Right lobe of liver (tissue), 4 donors: ENCODE results near the gene DCAF6.

Experiments used
- POLR2A ChIP-seq: fragments of 450-650 bp; IDR thresholded peaks from one replicate; pipeline ENCODE4 v1.6.1; 2017; ENCODE audit warnings: antibody characterized with exemption, mild to moderate bottlenecking
- TF ChIP-seq, protein P1 (sequence below), 4 donors: fragments of 200-600 bp in 3 of 4; fragments of 450-650 bp in 1 of 4; IDR thresholded peaks; one replicate each; pipeline versions ENCODE4 v1.5.1 to v1.8.0; 2016 to 2022; ENCODE audit warnings: antibody characterized with exemption in 4 of 4, mild to moderate bottlenecking in 2 of 4
- donor health status: DM: no; HTN: no; CAD: no.
- donor health status: DM: no; HTN: no; CAD: no.
- donor health status: DM: no; HTN: yes; CAD: no.

DNA sequence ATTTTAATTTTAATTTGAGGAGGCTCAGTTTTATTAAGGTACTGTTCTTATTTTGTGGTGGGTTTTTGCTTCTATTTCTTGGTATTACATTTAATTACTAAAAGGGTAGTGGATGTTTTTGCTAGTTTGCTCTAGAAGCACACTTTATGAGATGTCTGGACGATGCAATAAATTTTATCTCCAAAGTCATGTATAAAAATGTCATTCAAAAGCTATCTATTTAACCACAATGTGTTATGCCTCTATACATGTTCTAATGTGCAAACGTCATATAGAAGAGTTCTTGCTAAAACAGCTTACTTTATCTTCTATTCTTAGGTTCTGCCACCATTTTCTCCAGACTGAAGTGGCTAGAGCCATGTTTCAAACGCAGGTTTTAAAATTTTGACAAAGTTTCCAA lies 13.3 kb downstream of the DCAF6 start:
- TF ChIP-seq, protein P1, sequence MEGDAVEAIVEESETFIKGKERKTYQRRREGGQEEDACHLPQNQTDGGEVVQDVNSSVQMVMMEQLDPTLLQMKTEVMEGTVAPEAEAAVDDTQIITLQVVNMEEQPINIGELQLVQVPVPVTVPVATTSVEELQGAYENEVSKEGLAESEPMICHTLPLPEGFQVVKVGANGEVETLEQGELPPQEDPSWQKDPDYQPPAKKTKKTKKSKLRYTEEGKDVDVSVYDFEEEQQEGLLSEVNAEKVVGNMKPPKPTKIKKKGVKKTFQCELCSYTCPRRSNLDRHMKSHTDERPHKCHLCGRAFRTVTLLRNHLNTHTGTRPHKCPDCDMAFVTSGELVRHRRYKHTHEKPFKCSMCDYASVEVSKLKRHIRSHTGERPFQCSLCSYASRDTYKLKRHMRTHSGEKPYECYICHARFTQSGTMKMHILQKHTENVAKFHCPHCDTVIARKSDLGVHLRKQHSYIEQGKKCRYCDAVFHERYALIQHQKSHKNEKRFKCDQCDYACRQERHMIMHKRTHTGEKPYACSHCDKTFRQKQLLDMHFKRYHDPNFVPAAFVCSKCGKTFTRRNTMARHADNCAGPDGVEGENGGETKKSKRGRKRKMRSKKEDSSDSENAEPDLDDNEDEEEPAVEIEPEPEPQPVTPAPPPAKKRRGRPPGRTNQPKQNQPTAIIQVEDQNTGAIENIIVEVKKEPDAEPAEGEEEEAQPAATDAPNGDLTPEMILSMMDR (IDR thresholded peaks at IDR 0.05) = no peak
- TF ChIP-seq POLR2A = no peak
